ENCODE measurements around the gene GPR26.

GPR26 gene

DNA sequence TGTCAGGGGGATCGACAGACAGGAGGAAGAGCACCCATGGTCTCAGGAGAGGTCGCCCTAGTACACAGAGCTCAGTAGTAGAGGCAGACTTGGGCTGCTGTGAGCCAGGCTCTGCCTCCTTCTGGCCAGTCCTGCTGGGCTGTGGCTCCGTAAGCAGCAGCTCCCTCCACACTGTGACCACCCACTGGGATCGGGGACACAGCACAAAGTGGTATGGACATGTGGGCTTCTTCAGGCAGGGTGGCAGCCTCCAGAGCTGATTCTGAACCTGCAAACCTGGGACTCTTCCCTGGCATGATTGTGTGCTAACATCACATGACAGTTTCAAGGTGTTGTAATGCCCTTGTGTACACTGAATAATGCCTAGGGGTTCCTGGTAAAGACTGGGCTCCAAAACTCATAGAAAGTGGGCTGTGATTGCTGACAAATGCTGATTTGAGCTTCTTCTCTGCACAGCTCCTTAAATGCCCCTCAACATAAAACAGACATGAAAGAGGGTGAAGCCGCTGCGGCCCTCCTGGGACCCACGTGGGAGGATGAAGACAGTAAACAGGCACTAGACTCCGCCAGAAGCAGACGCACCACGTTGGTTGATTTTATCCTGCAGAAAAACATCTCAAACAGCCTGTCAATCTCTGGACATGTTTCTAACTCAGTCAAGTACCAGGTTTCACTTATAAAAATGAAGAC, 76.7 kb downstream of the GPR26 start:
- H3K27me3 Mint-ChIP-seq (ENCODE audit: low read depth) = no peaks in the 10 kb centered on the region
- no peaks in the 10 kb centered on the region for H3K36me3 Mint-ChIP-seq (ENCODE audit: low read depth)
- no peak overlapping the region for H3K4me3 Mint-ChIP-seq
- H3K9me3 Mint-ChIP-seq = no peaks in the 10 kb centered on the region
- no peak overlapping the region for H3K27ac Mint-ChIP-seq
- DNase-seq (ENCODE audit: low spot score) = no peak
- no peaks in the 10 kb centered on the region for H3K4me1 Mint-ChIP-seq (ENCODE audit: low read depth)

DNA sequence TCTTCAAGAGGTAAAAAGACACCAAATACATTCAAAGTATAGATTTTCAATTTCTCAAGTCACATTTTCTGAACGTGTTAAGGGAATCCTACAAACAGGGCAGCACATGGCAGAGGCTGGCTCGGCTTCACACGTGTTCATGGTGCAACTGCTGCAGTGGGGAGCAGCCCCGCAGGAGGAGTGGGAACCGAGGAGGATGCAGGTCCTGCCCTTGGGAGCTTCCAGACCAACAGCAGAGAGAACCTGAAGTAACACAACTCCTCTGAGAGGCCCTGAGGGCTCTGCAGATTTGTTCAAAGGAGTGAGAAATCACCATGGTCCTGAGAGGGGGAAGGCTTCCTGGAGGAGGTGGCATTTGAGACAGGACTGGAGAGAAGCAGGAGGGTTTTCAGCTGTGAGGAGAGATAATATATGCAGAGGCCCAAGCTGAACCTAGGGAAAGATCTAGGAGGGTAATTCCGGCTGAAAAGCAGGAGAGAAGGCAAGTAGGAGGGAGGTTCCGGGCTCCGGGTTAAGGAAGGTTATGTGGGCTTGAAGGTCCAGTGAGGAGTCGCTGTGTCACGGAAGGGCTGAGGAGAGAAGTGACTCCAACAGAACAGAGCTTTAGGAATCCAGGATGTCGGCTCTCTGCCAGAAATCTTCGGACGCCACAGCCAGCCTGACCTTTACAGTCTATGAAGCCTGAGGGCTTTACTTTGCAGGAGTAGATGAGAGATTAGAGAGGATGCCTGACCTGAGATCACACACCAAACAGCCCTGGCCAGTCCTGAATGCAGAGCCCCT, 77.5 kb downstream of the GPR26 start:
- DNase-seq (ENCODE audit: low spot score) = no peak
- no peak overlapping the region for H3K4me3 Mint-ChIP-seq
- no peaks in the 10 kb centered on the region for H3K36me3 Mint-ChIP-seq (ENCODE audit: low read depth)
- no peak overlapping the region for H3K27ac Mint-ChIP-seq
- no peaks in the 10 kb centered on the region for H3K9me3 Mint-ChIP-seq
- no peaks in the 10 kb centered on the region for H3K27me3 Mint-ChIP-seq (ENCODE audit: low read depth)
- H3K4me1 Mint-ChIP-seq (ENCODE audit: low read depth) = no peaks in the 10 kb centered on the region

DNA sequence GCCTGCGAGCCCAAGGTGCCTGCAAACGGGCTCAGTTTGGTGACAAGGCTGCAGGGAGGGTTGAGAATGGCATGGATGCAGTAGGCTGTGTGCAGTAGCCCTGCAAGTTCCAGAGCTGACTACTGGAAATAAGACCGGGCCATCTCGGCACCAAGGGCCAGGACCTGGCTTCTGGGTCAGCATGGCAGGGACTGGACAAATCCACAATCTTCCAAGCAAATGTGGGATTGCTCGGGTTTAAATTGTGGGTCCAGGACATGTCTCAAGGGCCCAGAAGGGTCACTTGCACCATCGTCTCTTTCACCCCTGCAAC, 78.0 kb downstream of the GPR26 start:
- H3K4me3 Mint-ChIP-seq = no peak overlapping the region
- H3K27me3 Mint-ChIP-seq (ENCODE audit: low read depth) = no peaks in the 10 kb centered on the region
- DNase-seq (ENCODE audit: low spot score) = no peak
- H3K36me3 Mint-ChIP-seq (ENCODE audit: low read depth) = no peaks in the 10 kb centered on the region
- H3K27ac Mint-ChIP-seq = no peak overlapping the region
- H3K4me1 Mint-ChIP-seq (ENCODE audit: low read depth) = no peaks in the 10 kb centered on the region
- no peaks in the 10 kb centered on the region for H3K9me3 Mint-ChIP-seq

Data from T-helper 2 cell treated with Interferon-gamma antibody and Interleukin-4, amounts not matched to agents 5 μg/mL and 100 μg/mL, for 36 hours (primary cell).